IMR-90 (cell line): ENCODE measurements around the gene TOP2A. TPM values are rescaled to one million over a fixed set of nuclear protein-coding genes. Genes with fewer than 3 reads are reported as not detected.
A peak's percentile ranks its signal among the peaks of the same experiment; 100 is the strongest.
"Not testable (repeated sequence)": the region's sequence is repeated elsewhere in the genome, so short reads cannot be mapped to it uniquely, and the experiment has no call there.

Experiments used
- ATAC-seq: fragments of 200-7000 bp; cut with Tn5 transposase; 2 replicates; pipeline ENCODE4 v1.9.1; 2020; ENCODE audit warnings: low read depth, mild to moderate bottlenecking, moderate library complexity
- BruUV-seq: library from RNA; stranded (reverse); fragments of 400-500 nt; replicated peaks from 2 replicates; lab custom pipeline; 2021; lab: Mats Ljungman, UMichigan
- CTCF ChIA-PET: fragments of 300-600 bp; formaldehyde crosslinking; extraction: SDS; loops from one replicate; lab custom pipeline; 2021; ENCODE audit warnings: antibody characterized with exemption; lab: Yijun Ruan, JAX
- POLR2A ChIA-PET: fragments of 300-600 bp; sonication (Branson Sonifier 250); formaldehyde crosslinking; loops from one replicate; lab custom pipeline; 2022; ENCODE audit warnings: antibody characterized with exemption; ENCODE audit not compliant: unreplicated experiment; lab: Charles Lee
- DNase-seq: peaks from one replicate; pipeline ENCODE4 v3.0.0; 2013
- H2AFZ ChIP-seq: replicated peaks from 2 replicates; pipeline ENCODE3; 2013; ENCODE audit warnings: low read length, mild to moderate bottlenecking; ENCODE audit not compliant: poor library complexity
- H2AK5ac ChIP-seq: 2 replicates; pipeline ENCODE4 v1.6.1; 2013; ENCODE audit warnings: low read depth, low read length, inconsistent platforms
- H2AK9ac ChIP-seq: replicated peaks from 2 replicates; pipeline ENCODE3; 2013; ENCODE audit warnings: mild to moderate bottlenecking, low read depth, low read length, moderate library complexity; ENCODE audit not compliant: poor library complexity
- H2BK120ac ChIP-seq: 2 replicates; pipeline ENCODE4 v1.6.1; 2013; ENCODE audit warnings: low read depth, low read length, inconsistent platforms
- H2BK15ac ChIP-seq: 3 replicates; pipeline ENCODE4 v1.6.1; 2013; ENCODE audit warnings: low read depth, low read length, inconsistent platforms
- H2BK20ac ChIP-seq: 2 replicates; pipeline ENCODE4 v1.6.1; 2013; ENCODE audit warnings: low read depth, mild to moderate bottlenecking, inconsistent platforms, low read length, moderate library complexity
- H2BK5ac ChIP-seq: 2 replicates; pipeline ENCODE4 v1.6.1; 2013; ENCODE audit warnings: mild to moderate bottlenecking, low read depth, low read length, inconsistent platforms; ENCODE audit not compliant: poor library complexity, severe bottlenecking
- H3K14ac ChIP-seq: replicated peaks from 2 replicates; pipeline ENCODE4 v1.6.1; 2013; ENCODE audit warnings: low read depth, low read length, inconsistent platforms
- H3K18ac ChIP-seq: 2 replicates; pipeline ENCODE4 v1.6.1; 2013; ENCODE audit warnings: low read depth, low read length, control low read depth
- H3K23ac ChIP-seq: 2 replicates; pipeline ENCODE4 v1.6.1; 2013; ENCODE audit warnings: low read depth, low read length, inconsistent platforms
- H3K27ac ChIP-seq: 2 replicates; pipeline ENCODE4 v1.5.1; 2013; ENCODE audit warnings: mild to moderate bottlenecking, control low read depth, low read length; ENCODE audit not compliant: insufficient read depth
- H3K27me3 ChIP-seq: 2 replicates; pipeline ENCODE4 v1.6.1; 2013; ENCODE audit warnings: low read length; ENCODE audit not compliant: control insufficient read depth, insufficient read depth
- H3K36me3 ChIP-seq: 2 replicates; pipeline ENCODE4 v1.6.1; 2013; ENCODE audit warnings: low read length, mixed read lengths; ENCODE audit not compliant: control insufficient read depth, insufficient read depth
- H3K4ac ChIP-seq: 2 replicates; pipeline ENCODE4 v1.6.1; 2013; ENCODE audit warnings: low read depth, low read length, inconsistent platforms
- H3K4me1 ChIP-seq: 2 replicates; pipeline ENCODE4 v1.6.1; 2013; ENCODE audit warnings: low read length, mixed read lengths; ENCODE audit not compliant: control insufficient read depth, insufficient read depth
- H3K4me2 ChIP-seq: 2 replicates; pipeline ENCODE4 v1.6.1; 2013; ENCODE audit warnings: low read depth, mild to moderate bottlenecking, control low read depth, low read length, moderate library complexity
- H3K4me3 ChIP-seq: 2 replicates; pipeline ENCODE4 v1.5.1; 2013; ENCODE audit warnings: low read depth, mild to moderate bottlenecking, control low read depth, low read length, moderate library complexity; ENCODE audit not compliant: insufficient read depth
- H3K56ac ChIP-seq: 2 replicates; pipeline ENCODE4 v1.6.1; 2013; ENCODE audit warnings: low read length, inconsistent platforms; ENCODE audit not compliant: insufficient read depth; ENCODE audit errors: extremely low read depth
- H3K79me1 ChIP-seq, 2 experiments: 2 replicates each; pipeline ENCODE4 v1.6.1; 2013; ENCODE audit warnings: low read length in 2 of 2, inconsistent platforms in 1 of 2, low read depth in 1 of 2
- H3K9ac ChIP-seq: 2 replicates; pipeline ENCODE4 v1.6.1; 2013; ENCODE audit warnings: low read depth, low read length, control low read depth
- H3K9me1 ChIP-seq: 2 replicates; pipeline ENCODE4 v1.6.1; 2013; ENCODE audit warnings: low read length, inconsistent platforms; ENCODE audit not compliant: insufficient read depth
- H3K9me3 ChIP-seq: 2 replicates; pipeline ENCODE4 v1.6.1; 2013; ENCODE audit warnings: low read length; ENCODE audit not compliant: control insufficient read depth, insufficient read depth
- H4K20me1 ChIP-seq: 2 replicates; pipeline ENCODE4 v1.6.1; 2013; ENCODE audit warnings: low read length, inconsistent platforms; ENCODE audit not compliant: insufficient read depth
- H4K5ac ChIP-seq: 2 replicates; pipeline ENCODE4 v1.6.1; 2013; ENCODE audit warnings: mild to moderate bottlenecking, low read depth, low read length, control low read depth
- H4K8ac ChIP-seq, 2 experiments: 2 replicates each; pipeline ENCODE4 v1.6.1; 2013; ENCODE audit warnings: low read depth in 2 of 2, low read length in 2 of 2, control low read depth in 1 of 2, inconsistent platforms in 1 of 2
- H4K91ac ChIP-seq: 2 replicates; pipeline ENCODE4 v1.6.1; 2013; ENCODE audit warnings: low read depth, low read length, inconsistent platforms; ENCODE audit not compliant: insufficient read depth
- CTCF ChIP-seq: conservative IDR thresholded peaks from 2 replicates; pipeline ENCODE4 v1.5.1; 2012; ENCODE audit warnings: mild to moderate bottlenecking, low read depth, low read length, improper control_type of control experiment
- MXI1 ChIP-seq: IDR thresholded peaks from 2 replicates; pipeline ENCODE4 v1.6.1; 2012; ENCODE audit warnings: low read depth, mild to moderate bottlenecking, low read length, moderate library complexity, borderline replicate concordance
- RAD21 ChIP-seq: IDR thresholded peaks from 2 replicates; pipeline ENCODE4 v1.6.1; 2012; ENCODE audit warnings: low read length, improper control_type of control experiment
- SMC3 ChIP-seq: fragments of 150-350 bp; IDR thresholded peaks from 2 replicates; pipeline ENCODE4 v1.6.1; 2016; ENCODE audit warnings: low read depth, mild to moderate bottlenecking, antibody characterized with exemption, low read length, moderate library complexity
- whole genome bisulfite sequencing, 2 experiments: methylation state at CpG; one replicate each; pipeline versions ENCODE4 v1.1.5 to v1.1.7; 2013; ENCODE audit warnings: missing lambda C conversion rate in 2 of 2; ENCODE audit not compliant: insufficient read length in 1 of 2; ENCODE audit errors: extremely low coverage in 2 of 2; 5-methylcytosine and 5-hydroxymethylcytosine counted together
- dilution Hi-C: fragments of 300-500 bp; cut with HindIII; formaldehyde crosslinking; loops from one replicate; pipeline ENCODE4 v1.14.3; 2018; ENCODE audit warnings: low sequenced_read_pairs; ENCODE audit not compliant: unreplicated experiment
- in situ Hi-C: fragments of 300-500 bp; cut with MboI; formaldehyde crosslinking; loops from 3 replicates; pipeline ENCODE4 v1.14.3; 2019; ENCODE audit warnings: low sequenced_read_pairs, inconsistent platforms, mixed read lengths
- intact Hi-C: fragments of 100-400 bp; cut with micrococcal nuclease; formaldehyde crosslinking; loops from 2 replicates; pipeline ENCODE4 v1.10.0; 2022
- polyA plus RNA-seq, 3 experiments: library from polyadenylated mRNA; depleted of rRNA; stranded (reverse); fragments of >200 nt; gene quantifications; 2 replicates each; pipeline ENCODE4 v1.2.3, GENCODE V29; 2012; ENCODE audit warnings: low replicate concordance in 1 of 3
- total RNA-seq: library from RNA; depleted of rRNA; stranded (reverse); fragments of >200 nt; gene quantifications from 2 replicates; pipeline ENCODE4 v1.2.3, GENCODE V29; 2012

Gene TOP2A
- total and polyA plus RNA-seq, 2 of the 4 experiments (the other 2 are of a cell fraction) = 43.4 to 68.5 TPM

GRCh38 chr17:40415390-40415789 is 2.3 kb downstream of the TOP2A start:
- ATAC-seq (peak; percentile 25; the same call in 1 of the 2 replicates), DNase-seq (peak; percentile 59)
- Histone ChIP-seq H2BK120ac (no peak overlapping the region), H3K4me2 (peak overlapping the region; percentile 53), H2AFZ (no peak overlapping the region), H3K9me1 (no peaks in the 10 kb centered on the region), H4K20me1 (no peaks in the 10 kb centered on the region), H3K9ac (no peak overlapping the region; the same call in 1 of the 2 replicates), H4K8ac (peak overlapping the region in 1 of 2 experiments; percentile 75; a peak in 1 of 4 replicates), H3K79me1 (peaks cover 25 to 27% of the 10 kb centered on the region in 2 experiments), H3K23ac (no peak overlapping the region), H3K36me3 (peaks cover 1% of the 10 kb centered on the region; the same call in 1 of the 2 replicates), H2BK20ac (no peak overlapping the region; the same call in 1 of the 2 replicates), H3K4ac (peak overlapping the region; percentile 56; the same call in 1 of the 2 replicates), H3K9me3 (no peaks in the 10 kb centered on the region), H3K27ac (peak overlapping the region; percentile 39; the same call in 1 of the 2 replicates), H2BK5ac (peak overlapping the region; percentile 58), H3K18ac (0 out of 2 replicates have a peak overlapping the region, but pooled peaks have one; percentile 23), H4K5ac (peak overlapping the region; percentile 65; the same call in 1 of the 2 replicates), H2AK9ac (no peak overlapping the region), H2AK5ac (peak overlapping the region; percentile 64; the same call in 1 of the 2 replicates), H4K91ac (no peak overlapping the region; the same call in 1 of the 2 replicates), H2BK15ac (no peak overlapping the region), H3K56ac (no peak overlapping the region; the same call in 1 of the 2 replicates), H3K4me1 (no peaks in the 10 kb centered on the region), H3K14ac (no peak overlapping the region), H3K4me3 (no peak overlapping the region), H3K27me3 (no peaks in the 10 kb centered on the region)
- ChIA-PET CTCF (interaction anchor here (0.6 to 1.8 kb wide), 10 partner anchors 9 to 907 kb away, joined by 3 to 6 read pairs (median 3); no protein-coding TSS in a partner anchor), POLR2A (no interaction called here)
- dilution Hi-C loops (no loop called here), intact Hi-C loops (loop anchor here (1.0 to 2.0 kb wide), 2 partner anchors 57 to 113 kb away; no protein-coding TSS in a partner anchor), in situ Hi-C loops (no loop called here)
- BruUV-seq = no TSS peak
- no CpG with 5 or more reads among the region's 3 CpGs for WGBS, 2 experiments
- TF ChIP-seq RAD21 (peak; percentile 51), SMC3 (peak; percentile 38; the same call in 1 of the 2 replicates), MXI1 (no peak), CTCF (peak; percentile 68)

DNA sequence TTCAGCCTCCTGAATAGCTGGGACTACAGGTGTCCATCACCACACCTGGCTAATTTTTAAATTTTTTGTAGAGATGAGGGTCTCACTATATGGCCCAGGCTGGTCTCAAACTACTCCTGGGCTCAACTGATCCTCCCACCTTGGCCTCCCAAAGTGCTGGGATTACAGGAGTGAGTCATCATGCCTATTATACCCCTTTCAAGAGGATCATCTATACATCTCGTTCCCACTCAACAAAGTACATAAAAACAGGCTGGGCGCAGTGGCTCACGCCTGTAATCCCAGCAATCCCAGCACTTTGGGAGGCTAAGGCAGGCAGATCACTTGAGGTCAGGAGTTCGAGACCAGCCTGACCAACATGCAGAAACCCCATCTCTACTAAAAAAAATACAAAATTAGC is 3.4 kb downstream of the TOP2A start:
- Histone ChIP-seq H2BK20ac (peak overlapping the region; percentile 27), H4K91ac (peak overlapping the region; percentile 41), H3K79me1 (peaks cover 32 to 34% of the 10 kb centered on the region in 2 experiments), H2BK5ac (peak overlapping the region; percentile 39), H3K4ac (peak overlapping the region; percentile 45), H2AK5ac (peak overlapping the region; percentile 38; the same call in 1 of the 2 replicates)
- H3K56ac ChIP-seq, H3K23ac ChIP-seq, ATAC-seq, dilution Hi-C loops, H4K5ac ChIP-seq, H3K36me3 ChIP-seq, in situ Hi-C loops, H3K9ac ChIP-seq, H3K4me2 ChIP-seq, DNase-seq, H3K27me3 ChIP-seq, H3K9me3 ChIP-seq, H3K9me1 ChIP-seq, BruUV-seq, H2AK9ac ChIP-seq, H2BK15ac ChIP-seq, H3K14ac ChIP-seq, H3K4me3 ChIP-seq, H3K4me1 ChIP-seq, H3K18ac ChIP-seq, H4K8ac ChIP-seq, H2BK120ac ChIP-seq, H4K20me1 ChIP-seq, H2AFZ ChIP-seq, H3K27ac ChIP-seq: not testable (repeated sequence)
- CTCF ChIA-PET = interaction anchor here (0.8 to 1.8 kb wide), 5 partner anchors 12 to 119 kb away, joined by 3 to 6 read pairs (median 3); no protein-coding TSS in a partner anchor
- POLR2A ChIA-PET = interaction anchor here (0.8 kb wide), 1 partner anchor 29 kb away, joined by 4 read pairs; no protein-coding TSS in a partner anchor
- intact Hi-C loops = loop anchor here (2.0 kb wide), 1 partner anchor 112 kb away; no protein-coding TSS in a partner anchor
- no CpG with 5 or more reads among the region's 4 CpGs for WGBS, 2 experiments
